GM23248 (cell line): Measurements from ENCODE around the gene CNTN2.

ENCODE experiments used
- EZH2 ChIP-seq: fragments of 200-600 bp; sonication (generic); IDR thresholded peaks from 2 replicates; pipeline ENCODE4 v1.6.1; 2018; ENCODE audit warnings: antibody characterized with exemption, mild to moderate bottlenecking; ENCODE audit not compliant: insufficient read depth, poor library complexity, severe bottlenecking
- EZH2phosphoT487 ChIP-seq: fragments of 200-600 bp; sonication (generic); IDR thresholded peaks from 2 replicates; pipeline ENCODE4 v1.6.1; 2018; ENCODE audit warnings: antibody characterized with exemption, moderate library complexity, mild to moderate bottlenecking, low read depth; ENCODE audit not compliant: insufficient read depth

- TF ChIP-seq EZH2 (no peak), EZH2phosphoT487 (no peak)
These were observed 66.3 kb downstream of the CNTN2 start for GRCh38 chr1:205109269-205109668.
